Measurements from ENCODE around the gene GZMM. TPM values are rescaled to one million over a fixed set of nuclear protein-coding genes. Genes with fewer than 3 reads are reported as not detected.
A peak's percentile ranks its signal among the peaks of the same experiment; 100 is the strongest.
"Not testable (repeated sequence)": the region's sequence is repeated elsewhere in the genome, so short reads cannot be mapped to it uniquely, and the experiment has no call there.

Gene GZMM
- polyA plus RNA-seq, 3 donors = 0.14 to 0.49 (median 0.36) TPM

DNA sequence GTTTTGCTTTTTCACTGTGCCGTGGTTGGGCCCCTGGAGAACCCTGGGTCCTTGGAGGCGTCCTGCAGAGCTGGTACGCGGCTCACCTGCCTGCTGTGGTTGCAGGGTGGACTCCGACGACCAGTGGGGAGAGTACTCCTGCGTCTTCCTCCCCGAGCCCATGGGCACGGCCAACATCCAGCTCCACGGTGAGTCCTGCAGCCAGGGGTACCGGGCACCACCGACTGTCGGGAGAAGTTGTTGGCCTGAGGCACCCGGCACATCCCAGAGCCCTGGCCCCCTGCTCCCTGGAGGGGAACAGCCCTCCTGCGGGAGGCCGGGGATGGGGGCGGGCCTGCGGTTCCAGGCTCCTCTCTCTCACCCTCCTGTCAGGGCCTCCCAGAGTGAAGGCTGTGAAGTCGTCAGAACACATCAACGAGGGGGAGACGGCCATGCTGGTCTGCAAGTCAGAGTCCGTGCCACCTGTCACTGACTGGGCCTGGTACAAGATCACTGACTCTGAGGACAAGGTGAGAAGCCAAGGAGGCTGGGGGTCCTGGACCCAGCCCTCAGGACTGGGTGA, 36.5 kb downstream of the GZMM start:
- no peak for DNase-seq

DNA sequence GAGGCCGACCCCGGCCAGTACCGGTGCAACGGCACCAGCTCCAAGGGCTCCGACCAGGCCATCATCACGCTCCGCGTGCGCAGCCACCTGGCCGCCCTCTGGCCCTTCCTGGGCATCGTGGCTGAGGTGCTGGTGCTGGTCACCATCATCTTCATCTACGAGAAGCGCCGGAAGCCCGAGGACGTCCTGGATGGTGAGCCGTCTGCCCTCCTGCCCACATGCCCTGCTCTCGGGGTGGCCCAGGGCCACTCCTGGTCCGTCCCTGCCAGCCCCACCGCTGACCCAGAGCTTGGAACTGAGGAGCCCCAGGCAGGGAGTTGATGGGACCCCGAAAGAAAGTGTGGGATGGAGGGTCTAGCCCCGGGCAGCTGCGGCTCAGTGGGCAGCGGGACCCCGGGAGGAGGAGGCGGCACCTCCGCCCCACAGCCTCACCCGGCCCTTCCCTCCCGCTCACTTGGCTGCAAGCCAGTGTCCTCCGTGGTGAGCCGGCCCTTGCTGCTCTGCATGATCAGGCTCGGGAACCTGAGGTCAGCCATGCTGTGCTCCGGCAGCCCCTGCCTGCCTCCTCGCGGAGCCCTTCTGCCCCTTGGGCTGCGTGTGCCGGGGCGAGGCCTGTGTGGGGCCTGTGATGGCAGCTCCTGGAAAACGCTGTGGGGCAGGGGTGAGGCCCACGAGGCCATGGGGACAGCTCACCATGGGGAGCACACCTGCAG, 37.7 kb downstream of the GZMM start:
- no peak for DNase-seq

DNA sequence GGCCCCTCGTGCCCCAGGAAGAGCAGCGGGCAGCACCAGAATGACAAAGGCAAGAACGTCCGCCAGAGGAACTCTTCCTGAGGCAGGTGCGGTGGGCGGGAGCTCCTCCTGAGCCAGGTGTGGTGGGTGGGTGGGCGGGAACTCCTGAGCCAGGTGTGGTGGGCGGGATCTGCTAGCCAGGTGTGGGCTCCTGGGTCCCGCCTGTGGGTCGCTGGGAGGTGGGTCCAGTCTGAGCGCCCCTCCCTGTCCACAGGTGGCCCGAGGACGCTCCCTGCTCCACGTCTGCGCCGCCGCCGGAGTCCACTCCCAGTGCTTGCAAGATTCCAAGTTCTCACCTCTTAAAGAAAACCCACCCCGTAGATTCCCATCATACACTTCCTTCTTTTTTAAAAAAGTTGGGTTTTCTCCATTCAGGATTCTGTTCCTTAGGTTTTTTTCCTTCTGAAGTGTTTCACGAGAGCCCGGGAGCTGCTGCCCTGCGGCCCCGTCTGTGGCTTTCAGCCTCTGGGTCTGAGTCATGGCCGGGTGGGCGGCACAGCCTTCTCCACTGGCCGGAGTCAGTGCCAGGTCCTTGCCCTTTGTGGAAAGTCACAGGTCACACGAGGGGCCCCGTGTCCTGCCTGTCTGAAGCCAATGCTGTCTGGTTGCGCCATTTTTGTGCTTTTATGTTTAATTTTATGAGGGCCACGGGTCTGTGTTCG, 38.8 kb downstream of the GZMM start:
- no peak for DNase-seq

GRCh38 chr19:583198-583967, 39.5 kb downstream of the GZMM start:
- DNase-seq = no peak

DNA sequence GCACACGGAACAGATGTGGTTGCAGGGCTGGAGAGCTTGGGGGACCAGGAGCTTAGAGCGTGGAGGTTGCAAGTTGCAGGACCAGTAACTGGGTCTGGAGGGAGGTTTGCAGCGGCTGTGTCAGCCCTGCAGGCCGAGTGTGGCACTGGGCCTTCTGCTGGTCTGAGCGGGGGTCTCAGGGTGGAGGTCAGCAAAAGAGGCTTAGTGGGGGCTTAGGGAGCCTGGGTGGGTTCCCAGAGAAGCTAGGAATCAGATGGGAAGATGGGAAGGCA, 40.1 kb downstream of the GZMM start:
- no peak for DNase-seq

- DNase-seq = peak; percentile 42
Measured at GRCh38 chr19:584240-585001, 40.6 kb downstream of the GZMM start.

- DNase-seq = not testable (repeated sequence)
Measured at GRCh38 chr19:585146-585545, 41.3 kb downstream of the GZMM start.

DNA sequence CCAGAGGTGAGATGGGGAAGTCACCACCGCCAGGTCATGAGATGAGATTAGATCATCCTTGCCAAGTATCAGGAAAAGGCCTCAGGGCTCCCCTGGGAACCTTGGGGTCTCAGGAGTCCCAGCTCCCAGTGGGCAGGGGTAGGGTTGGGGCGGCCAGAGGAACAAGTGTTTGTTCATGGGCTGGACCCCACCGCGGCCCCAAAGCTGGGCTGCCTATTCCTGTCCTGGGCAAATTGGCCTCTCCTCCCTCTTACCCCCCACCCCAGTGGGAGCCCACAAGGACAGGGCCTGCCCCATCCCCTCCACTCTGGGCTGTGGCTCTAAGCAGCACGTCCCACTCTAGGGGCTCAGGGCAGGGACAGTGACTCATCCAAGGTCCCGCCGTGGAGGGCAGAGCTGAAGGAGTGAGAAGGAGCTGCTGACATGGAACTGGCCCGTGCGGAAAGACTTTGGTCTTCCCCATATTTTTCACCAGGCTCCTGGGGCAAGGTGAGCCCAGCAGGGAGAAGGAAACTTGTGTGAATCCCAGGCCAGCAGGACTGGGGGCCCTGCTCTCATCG, 41.8 kb downstream of the GZMM start:
- DNase-seq = no peak

GRCh38 chr19:588093-588740, 44.4 kb downstream of the GZMM start:
- DNase-seq = peak; percentile 36

DNA sequence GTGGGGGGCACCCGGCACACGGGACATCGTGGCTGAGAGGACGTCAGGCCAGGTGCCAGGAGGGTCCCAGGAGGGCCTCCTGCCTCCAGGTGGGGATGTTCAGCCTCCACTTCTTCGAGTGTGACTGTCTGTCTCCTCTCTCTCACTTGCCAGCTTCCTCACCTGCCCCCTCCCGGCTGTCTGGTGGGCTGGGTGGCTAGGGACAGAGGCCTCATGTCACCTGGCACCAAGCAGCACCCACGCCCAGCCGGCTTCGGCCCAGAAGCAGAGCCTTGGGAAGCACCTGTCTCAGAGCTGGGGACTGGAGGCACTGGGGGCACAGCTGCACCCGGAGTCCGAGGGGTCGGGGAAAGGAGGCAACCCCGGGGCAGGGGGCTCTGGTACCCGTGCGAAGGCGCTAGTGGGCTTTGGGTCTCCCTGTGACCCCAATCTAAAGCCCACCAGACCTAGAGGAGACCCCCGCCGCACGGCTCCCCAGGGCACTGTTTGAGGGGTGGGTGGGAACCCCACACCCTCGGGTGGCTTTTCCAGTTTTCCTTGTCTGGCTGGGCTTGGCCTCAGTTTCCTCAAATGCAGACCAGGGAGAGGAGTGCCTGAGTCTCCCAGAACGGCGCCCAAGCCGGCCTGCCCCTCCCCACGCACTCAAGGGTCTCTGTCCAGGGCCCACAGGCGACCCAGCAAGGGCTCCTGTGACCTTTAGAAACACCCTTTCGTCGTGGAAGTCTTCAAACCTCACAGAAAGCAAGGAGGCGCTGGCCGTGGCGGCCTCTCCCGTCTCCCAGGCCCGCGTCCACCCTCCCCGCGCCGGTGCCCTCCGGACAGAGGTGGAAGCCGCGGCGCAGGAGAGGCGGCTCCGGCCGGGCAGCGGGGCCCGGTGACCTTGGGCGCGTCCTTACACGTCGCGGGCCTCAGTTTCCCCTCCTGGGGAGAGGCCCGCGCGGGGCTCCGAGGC, 45.2 kb downstream of the GZMM start:
- no peak for DNase-seq

GRCh38 chr19:589693-590395, 46.0 kb downstream of the GZMM start, which contains the start of gene HCN2:
Gene HCN2 (plus strand): TSS chr19:589881. CDS start chr19:589946, 65 bp downstream.
- no peak for DNase-seq

- no peak for DNase-seq
Measured at GRCh38 chr19:590396-590745, 46.5 kb downstream of the GZMM start.

GRCh38 chr19:590750-591098, 46.9 kb downstream of the GZMM start:
- DNase-seq = no peak

GRCh38 chr19:591099-591958, 47.5 kb downstream of the GZMM start:
- peak; percentile 47 for DNase-seq

- DNase-seq = no peak
Measured at GRCh38 chr19:592101-592500, 48.2 kb downstream of the GZMM start.

GRCh38 chr19:593055-593454, 49.2 kb downstream of the GZMM start:
- no peak for DNase-seq

GRCh38 chr19:593505-593904, 49.7 kb downstream of the GZMM start:
- DNase-seq = no peak

GRCh38 chr19:594265-594870, 50.5 kb downstream of the GZMM start:
- DNase-seq = no peak
